BLaER1 treated with 17β-estradiol and CSF1 and Interleukin-3, amounts not matched to agents 10 nM and 100 nM (cell line): ENCODE data around the gene TLCD3B.

Source experiments
- H3K27ac ChIP-seq, 11 experiments: shearing (Covaris generic); formaldehyde crosslinking; 2 replicates each; pipeline ENCODE4 v1.8.1; 2022
- H3K27me3 ChIP-seq, 11 experiments: shearing (Covaris generic); formaldehyde crosslinking; 2 replicates each; pipeline ENCODE4 v1.8.1; 2022
- H3K36me3 ChIP-seq, 11 experiments: shearing (Covaris generic); formaldehyde crosslinking; 2 replicates each; pipeline ENCODE4 v1.8.1; 2022
- H3K4me1 ChIP-seq, 10 experiments: shearing (Covaris generic); formaldehyde crosslinking; 2 replicates each; pipeline ENCODE4 v1.8.1; 2022
- H3K4me2 ChIP-seq, 11 experiments: shearing (Covaris generic); formaldehyde crosslinking; 2 replicates each; pipeline ENCODE4 v1.8.1; 2022
- H3K4me3 ChIP-seq, 10 experiments: shearing (Covaris generic); formaldehyde crosslinking; 2 replicates each; pipeline ENCODE4 v1.8.1; 2022
- H3K9ac ChIP-seq, 11 experiments: shearing (Covaris generic); formaldehyde crosslinking; 2 replicates each; pipeline ENCODE4 v1.8.1; 2022
- H3K9me3 ChIP-seq, 11 experiments: shearing (Covaris generic); formaldehyde crosslinking; replicated peaks in 1 of 11; 2 replicates each; pipeline ENCODE4 v1.8.1; 2022
- H4K20me1 ChIP-seq, 11 experiments: shearing (Covaris generic); formaldehyde crosslinking; 2 replicates each; pipeline ENCODE4 v1.8.1; 2022
- Cebpa-rat ChIP-seq, 11 experiments: shearing (Covaris generic); IDR thresholded peaks; 2 replicates each; pipeline ENCODE4 v1.8.1; 2022

TLCD3B gene

DNA sequence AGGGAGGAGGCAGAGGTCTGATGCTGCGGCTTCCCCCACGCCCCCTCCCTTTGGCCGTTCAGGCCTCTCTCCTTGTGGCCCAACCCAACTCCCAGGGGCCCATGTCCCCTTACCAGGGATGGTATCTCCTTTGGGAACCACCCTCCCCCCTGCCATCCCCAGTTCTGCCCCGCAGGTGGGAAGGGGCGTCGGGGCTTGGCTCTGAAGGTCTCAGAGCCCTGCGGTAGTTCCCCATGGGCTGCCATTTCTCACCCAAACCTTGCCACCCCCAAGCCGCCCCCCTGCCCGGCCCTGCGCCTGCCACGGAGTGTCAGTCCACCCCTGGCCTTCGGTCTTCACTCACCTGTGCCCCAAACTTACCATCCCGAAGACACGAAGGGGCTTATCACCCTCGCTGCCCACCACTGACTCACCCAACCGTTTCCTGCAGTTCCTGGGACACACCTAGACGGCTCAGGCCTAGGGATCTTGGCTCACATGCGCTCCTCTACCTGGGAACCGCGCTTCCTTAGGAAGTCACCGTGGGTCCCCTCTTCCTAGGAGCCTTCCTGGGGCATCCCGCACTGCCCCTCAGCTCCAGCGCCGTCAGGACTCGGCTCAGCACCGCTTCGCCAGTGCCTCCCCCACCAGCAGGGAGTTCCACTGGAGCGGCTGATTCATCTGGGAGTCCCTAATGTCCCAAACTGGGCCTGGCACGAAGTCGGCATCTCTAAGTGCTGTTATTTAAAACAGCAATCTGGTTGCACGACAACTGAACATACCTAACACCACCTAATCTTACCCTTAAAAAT is 19.2 kb downstream of the TLCD3B start:
- Histone ChIP-seq H3K9ac (peak overlapping the region in 2 of 11 experiments; percentile 58 to 79; a peak in 2 of 22 replicates), H3K4me3 (peak overlapping the region; percentile 52 to 75 (median 62); a peak in 16 of 20 replicates), H3K4me2 (peak overlapping the region; percentile 88 to 100 (median 97))

DNA sequence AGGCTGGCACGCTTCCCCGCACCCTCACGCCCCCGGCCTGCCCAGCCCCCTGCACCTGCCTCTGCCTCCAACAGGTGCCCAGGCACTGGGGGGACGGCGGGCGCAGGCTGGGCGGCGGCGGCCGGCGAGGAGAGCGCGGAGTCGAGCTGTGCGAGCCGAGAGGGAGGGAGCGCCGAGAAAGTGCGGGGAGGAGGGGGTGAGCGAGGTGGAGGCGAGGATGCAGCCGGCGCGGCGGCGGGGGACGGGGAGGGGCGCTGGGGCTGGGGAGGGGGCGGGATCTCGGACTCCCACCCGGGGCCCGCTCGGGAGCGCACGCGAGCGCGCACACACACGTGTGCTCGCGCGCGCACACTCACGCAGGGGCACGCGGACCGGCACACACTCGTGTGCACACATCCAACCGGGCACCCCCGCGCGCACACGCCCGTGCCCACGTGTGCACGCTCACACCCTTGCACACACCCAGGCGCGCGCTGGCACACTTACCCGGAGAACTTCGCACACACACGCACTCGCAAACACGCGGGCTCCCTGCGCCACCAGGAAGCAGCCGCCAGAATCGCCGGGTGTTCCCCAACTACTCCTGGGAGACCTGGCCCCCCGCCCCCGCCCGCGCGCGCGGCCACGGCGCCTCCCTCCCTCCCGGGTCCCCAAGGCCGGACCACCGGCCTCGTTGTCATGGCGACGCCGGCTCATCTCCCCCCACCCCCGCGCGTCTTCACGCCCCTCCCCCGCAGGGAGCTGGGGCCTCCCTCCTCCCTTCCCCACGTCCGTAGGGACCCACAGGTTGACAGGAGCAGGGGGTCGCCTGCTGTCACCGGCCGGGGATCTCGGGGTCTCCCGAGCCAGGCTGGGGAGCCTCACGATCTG is 20.0 kb downstream of the TLCD3B start, which contains the start of gene DOC2A:
Gene DOC2A (minus strand): TSS at position 184 of the 870 bp plus-strand sequence. CDS start 805 bp downstream, outside the sequence.
- H3K4me3 ChIP-seq: peak within 1 kb of the TSS; percentile 52 to 75 (median 62)
- H3K4me1 ChIP-seq: peaks cover 11 to 44% (median 28%) of the 10 kb centered on the region in 10 experiments
- H4K20me1 ChIP-seq: peaks cover 0 to 25% (median 2%) of the 10 kb centered on the region in 11 experiments; a peak in 9 of 22 replicates
- peak within 1 kb of the TSS in 1 of 11 experiments; percentile 28; a peak in 1 of 22 replicates for H3K27ac ChIP-seq
- H3K4me2 ChIP-seq: peak within 1 kb of the TSS; percentile 88 to 100 (median 97)
- H3K27me3 ChIP-seq: peaks cover 0 to 29% (median 4%) of the 10 kb centered on the region in 11 experiments; a peak in 13 of 22 replicates
- no peak for TF ChIP-seq Cebpa-rat (IDR thresholded peaks at IDR 0.05)
- peak within 1 kb of the TSS; percentile 28 to 79 (median 60); a peak in 19 of 22 replicates for H3K9ac ChIP-seq
- no peaks in the 10 kb centered on the region for H3K9me3 ChIP-seq
- peaks cover 0 to 8% (median 2%) of the 10 kb centered on the region in 11 experiments; a peak in 8 of 22 replicates for H3K36me3 ChIP-seq

More for the DNA sequence above, 19.2 kb downstream of the TLCD3B start:
- no peaks in the 10 kb centered on the region; a peak in 1 of 22 replicates for H3K36me3 ChIP-seq
- H3K9me3 ChIP-seq: no peaks in the 10 kb centered on the region
- H3K4me1 ChIP-seq: peaks cover 11 to 36% (median 25%) of the 10 kb centered on the region in 10 experiments
- TF ChIP-seq Cebpa-rat (IDR thresholded peaks at IDR 0.05): no peak
- peaks cover 0 to 29% (median 4%) of the 10 kb centered on the region in 11 experiments; a peak in 13 of 22 replicates for H3K27me3 ChIP-seq
- H4K20me1 ChIP-seq: peaks cover 0 to 20% (median 0%) of the 10 kb centered on the region in 11 experiments; a peak in 2 of 22 replicates
- H3K27ac ChIP-seq: no peak overlapping the region

- H3K27me3 ChIP-seq: peaks cover 0 to 29% (median 4%) of the 10 kb centered on the region in 11 experiments; a peak in 13 of 22 replicates
- no peak overlapping the region for H3K27ac ChIP-seq
- H3K4me3 ChIP-seq: peak overlapping the region; percentile 52 to 75 (median 62)
- peaks cover 0 to 13% (median 6%) of the 10 kb centered on the region in 11 experiments; a peak in 8 of 22 replicates for H3K36me3 ChIP-seq
- no peaks in the 10 kb centered on the region for H3K9me3 ChIP-seq
- peak overlapping the region in 10 of 11 experiments; percentile 38 to 79 (median 60); a peak in 18 of 22 replicates for H3K9ac ChIP-seq
- peaks cover 0 to 31% (median 6%) of the 10 kb centered on the region in 11 experiments; a peak in 9 of 22 replicates for H4K20me1 ChIP-seq
- H3K4me2 ChIP-seq: peak overlapping the region; percentile 88 to 100 (median 97)
- TF ChIP-seq Cebpa-rat (IDR thresholded peaks at IDR 0.05): no peak
- peaks cover 15 to 52% (median 37%) of the 10 kb centered on the region in 10 experiments for H3K4me1 ChIP-seq
These were observed 20.9 kb downstream of the TLCD3B start for GRCh38 chr16:30009990-30010843.

DNA sequence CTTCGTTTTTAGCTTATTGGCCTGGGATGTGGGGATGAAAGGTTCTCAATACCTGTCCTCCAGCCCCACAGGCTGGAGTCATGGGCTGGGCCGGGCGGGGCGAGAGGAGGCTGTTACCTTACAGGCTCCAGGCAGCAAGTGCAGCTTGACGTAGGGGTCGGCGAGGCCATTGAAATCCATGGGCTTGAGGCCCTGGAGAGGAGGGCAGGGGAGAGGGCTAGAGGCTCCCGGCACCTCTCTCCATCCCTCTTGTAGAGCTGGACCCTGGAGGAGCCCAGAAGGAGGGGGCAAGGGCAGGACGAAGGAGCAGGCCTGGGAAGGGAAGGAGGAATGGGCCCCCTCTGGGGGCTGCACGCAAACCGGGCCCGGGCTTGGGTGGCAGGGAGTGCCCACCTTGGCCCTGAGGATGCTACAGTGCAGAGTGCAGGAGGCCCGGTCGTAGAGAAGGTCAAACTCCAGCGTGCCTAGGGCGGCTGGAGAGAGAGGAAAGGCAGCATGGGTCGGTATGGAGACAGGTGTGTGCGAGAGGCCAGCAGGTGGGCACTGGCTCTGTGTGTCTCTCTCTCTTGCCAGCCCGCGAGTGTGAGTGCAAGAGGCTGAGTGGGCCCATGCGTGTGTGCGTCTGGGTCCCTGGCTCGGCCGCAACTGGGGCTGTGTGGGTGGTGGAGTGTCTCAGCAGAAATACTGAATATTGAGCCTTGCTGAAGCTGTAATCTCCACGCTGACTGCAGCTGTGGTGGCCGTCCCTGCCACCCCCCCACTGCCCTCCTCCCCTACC is 21.8 kb downstream of the TLCD3B start:
- H3K4me2 ChIP-seq: peak overlapping the region in 8 of 11 experiments; percentile 88 to 100 (median 97); a peak in 17 of 22 replicates
- H3K9me3 ChIP-seq: no peaks in the 10 kb centered on the region
- peaks cover 23 to 62% (median 46%) of the 10 kb centered on the region in 10 experiments for H3K4me1 ChIP-seq
- H3K36me3 ChIP-seq: peaks cover 0 to 13% (median 6%) of the 10 kb centered on the region in 11 experiments; a peak in 8 of 22 replicates
- peak overlapping the region in 1 of 11 experiments; percentile 79; a peak in 1 of 22 replicates for H3K9ac ChIP-seq
- H3K27me3 ChIP-seq: peaks cover 0 to 29% (median 4%) of the 10 kb centered on the region in 11 experiments; a peak in 13 of 22 replicates
- peaks cover 8 to 38% (median 13%) of the 10 kb centered on the region in 11 experiments; a peak in 18 of 22 replicates for H4K20me1 ChIP-seq
- no peak for TF ChIP-seq Cebpa-rat (IDR thresholded peaks at IDR 0.05)
- H3K4me3 ChIP-seq: peak overlapping the region in 2 of 10 experiments; percentile 57 to 67; a peak in 1 of 20 replicates
- H3K27ac ChIP-seq: no peak overlapping the region

DNA sequence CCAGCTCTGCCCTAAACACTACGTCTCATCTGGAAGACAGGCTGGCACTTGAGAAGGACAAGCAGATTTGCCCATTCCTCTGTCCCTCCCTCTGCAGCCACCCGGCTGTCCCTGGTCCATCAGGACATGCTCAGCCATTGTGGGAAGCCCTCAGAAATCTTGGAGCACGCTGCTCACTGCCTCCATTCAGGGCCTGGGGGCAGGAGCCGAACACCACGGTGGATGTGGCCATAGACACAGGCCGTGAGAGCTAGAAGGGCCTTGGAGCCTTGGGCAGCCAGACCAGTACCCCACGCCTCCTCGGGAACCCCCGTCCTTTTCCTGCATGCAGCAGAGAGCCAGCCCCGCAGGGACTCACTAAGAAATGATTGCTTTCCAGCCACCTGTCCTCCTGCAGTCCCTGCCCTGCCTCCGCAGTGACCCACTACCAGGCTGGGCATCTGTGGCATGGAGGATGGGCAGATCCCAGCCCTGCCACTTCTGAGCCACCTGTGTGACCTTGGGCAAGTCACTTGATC is 23.6 kb downstream of the TLCD3B start:
- H3K4me1 ChIP-seq: peaks cover 27 to 80% (median 61%) of the 10 kb centered on the region in 10 experiments
- no peak overlapping the region for H3K9ac ChIP-seq
- no peak overlapping the region; a peak in 1 of 22 replicates for H3K4me2 ChIP-seq
- H3K4me3 ChIP-seq: no peak overlapping the region
- peaks cover 0 to 15% (median 6%) of the 10 kb centered on the region in 11 experiments; a peak in 9 of 22 replicates for H3K36me3 ChIP-seq
- H3K27me3 ChIP-seq: peaks cover 0 to 26% (median 4%) of the 10 kb centered on the region in 11 experiments; a peak in 13 of 22 replicates
- H3K27ac ChIP-seq: no peak overlapping the region
- H4K20me1 ChIP-seq: peaks cover 10 to 57% (median 27%) of the 10 kb centered on the region in 11 experiments; a peak in 18 of 22 replicates
- TF ChIP-seq Cebpa-rat (IDR thresholded peaks at IDR 0.05): no peak
- H3K9me3 ChIP-seq: no peaks in the 10 kb centered on the region

GRCh38 chr16:30006659-30007377 is 24.3 kb downstream of the TLCD3B start:
- Histone ChIP-seq H3K36me3 (peaks cover 0 to 21% (median 6%) of the 10 kb centered on the region in 11 experiments; a peak in 10 of 22 replicates), H3K27me3 (peaks cover 0 to 20% (median 4%) of the 10 kb centered on the region in 11 experiments; a peak in 13 of 22 replicates), H3K9ac (peak overlapping the region in 2 of 11 experiments; percentile 7 to 42; a peak in 1 of 22 replicates), H3K27ac (no peak overlapping the region), H3K4me1 (peaks cover 25 to 82% (median 63%) of the 10 kb centered on the region in 10 experiments), H4K20me1 (peaks cover 10 to 63% (median 32%) of the 10 kb centered on the region in 11 experiments; a peak in 18 of 22 replicates), H3K9me3 (no peaks in the 10 kb centered on the region), H3K4me3 (no peak overlapping the region), H3K4me2 (peak overlapping the region in 4 of 11 experiments; percentile 85 to 99 (median 90); a peak in 5 of 22 replicates)
- TF ChIP-seq Cebpa-rat (IDR thresholded peaks at IDR 0.05): no peak
